Measurements from ENCODE around the gene ATXN7.

ATXN7 gene

GRCh38 chr3:64022451-64023186, 159.0 kb downstream of the ATXN7 start:
- no peak for DNase-seq

GRCh38 chr3:64023187-64023860, 159.7 kb downstream of the ATXN7 start, which contains the start of gene PSMD6:
Gene PSMD6 (minus strand): TSS chr3:64023494. CDS start chr3:64023419, 75 bp downstream.
- peak; percentile 83 to 92 for DNase-seq

GRCh38 chr3:64023861-64024223, 160.2 kb downstream of the ATXN7 start:
- DNase-seq: no peak

GRCh38 chr3:64026346-64026745, 162.7 kb downstream of the ATXN7 start:
- DNase-seq: no peak

- DNase-seq: no peak
These were observed 164.0 kb downstream of the ATXN7 start for GRCh38 chr3:64027658-64028057.

GRCh38 chr3:64028754-64029153, 165.1 kb downstream of the ATXN7 start:
- no peak for DNase-seq

- DNase-seq: no peak
These were observed 165.6 kb downstream of the ATXN7 start for GRCh38 chr3:64029287-64029686.

- peak; percentile 77 to 80 for DNase-seq
These were observed 167.1 kb downstream of the ATXN7 start for GRCh38 chr3:64030741-64031140.

GRCh38 chr3:64031540-64032508, 168.2 kb downstream of the ATXN7 start:
- no peak for DNase-seq

- no peak for DNase-seq
These were observed 169.4 kb downstream of the ATXN7 start for GRCh38 chr3:64033069-64033468.

GRCh38 chr3:64037084-64037483, 173.4 kb downstream of the ATXN7 start:
- DNase-seq: no peak

- no peak for DNase-seq
These were observed 174.6 kb downstream of the ATXN7 start for GRCh38 chr3:64038253-64038767.

- DNase-seq: no peak
These were observed 175.7 kb downstream of the ATXN7 start for GRCh38 chr3:64039332-64039731.

GRCh38 chr3:64039981-64040733, 176.5 kb downstream of the ATXN7 start:
- DNase-seq: no peak

- DNase-seq: no peak
These were observed 179.3 kb downstream of the ATXN7 start for GRCh38 chr3:64042952-64043351.

- no peak for DNase-seq
These were observed 182.9 kb downstream of the ATXN7 start for GRCh38 chr3:64046592-64046991.

GRCh38 chr3:64046996-64047594, 183.4 kb downstream of the ATXN7 start:
- DNase-seq: no peak

GRCh38 chr3:64047787-64048186, 184.1 kb downstream of the ATXN7 start:
- DNase-seq: no peak

GRCh38 chr3:64048631-64049061, 185.0 kb downstream of the ATXN7 start:
- DNase-seq: no peak

GRCh38 chr3:64049136-64049535, 185.5 kb downstream of the ATXN7 start:
- DNase-seq: no peak

- DNase-seq: no peak
These were observed 186.2 kb downstream of the ATXN7 start for GRCh38 chr3:64049832-64050231.
